ENCODE results near the gene CLEC11A.
"Not testable (repeated sequence)": the region's sequence is repeated elsewhere in the genome, so short reads cannot be mapped to it uniquely, and the experiment has no call there.

CLEC11A gene

DNA sequence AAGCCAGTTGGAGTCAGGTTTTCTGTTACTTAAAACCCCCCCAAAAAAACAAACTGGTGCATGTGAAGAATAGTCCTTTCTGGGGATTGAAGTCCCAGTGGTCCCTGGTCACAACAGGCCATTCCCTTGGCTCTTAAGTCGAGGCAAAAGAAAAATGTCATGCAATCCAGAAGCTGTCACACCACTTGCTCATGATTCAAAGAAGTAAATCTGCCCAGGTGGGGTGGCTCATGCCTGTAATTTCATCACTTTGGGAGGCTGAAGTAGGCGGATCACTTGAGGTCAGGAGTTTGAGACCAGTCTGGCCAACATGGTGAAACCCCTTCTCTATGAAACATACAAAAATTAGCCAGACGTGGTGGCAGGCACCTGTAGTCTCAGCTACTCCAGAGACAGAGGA lies 38.3 kb downstream of the CLEC11A start:
- not testable (repeated sequence) for DNase-seq (ENCODE audit: low read depth)

DNA sequence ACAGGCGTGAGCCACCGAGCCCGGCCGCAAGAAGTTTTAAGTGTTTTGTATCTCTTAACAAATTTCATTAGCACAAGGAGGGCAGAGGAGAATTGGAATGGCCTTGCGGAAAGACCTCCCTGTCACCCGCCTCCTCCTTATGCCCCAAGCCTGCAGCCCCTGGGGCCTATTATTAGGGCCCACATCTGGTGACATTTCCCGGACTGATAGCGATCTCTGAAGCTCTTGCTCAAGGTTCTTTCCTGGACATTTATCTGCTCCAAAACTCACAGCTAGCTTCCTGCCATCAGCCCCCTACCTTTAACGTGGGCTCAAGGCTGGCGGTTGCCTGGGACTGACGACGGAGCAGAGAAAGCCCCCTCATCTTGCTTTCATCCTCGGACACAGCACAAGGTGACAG lies 40.4 kb downstream of the CLEC11A start:
- DNase-seq (ENCODE audit: low read depth), result not testable (repeated sequence)

DNA sequence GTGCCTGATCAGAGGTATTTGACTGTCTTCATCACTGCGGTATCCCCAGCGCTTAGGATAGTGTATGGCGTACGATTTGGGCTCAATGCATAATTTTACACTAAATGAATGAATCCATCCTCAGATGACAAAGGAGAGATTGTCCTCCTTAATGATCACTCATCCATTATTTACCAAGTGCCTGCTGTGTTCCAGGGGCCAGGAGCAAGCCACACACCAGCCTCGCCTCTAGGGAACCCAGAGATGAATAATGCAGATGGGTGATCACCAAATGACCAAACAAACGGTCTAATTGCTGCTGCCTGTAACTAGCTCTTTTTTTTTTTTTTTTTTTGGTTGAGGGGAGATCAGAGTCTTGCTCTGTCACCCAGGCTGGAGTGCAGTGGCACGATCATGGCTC lies 41.2 kb downstream of the CLEC11A start:
- DNase-seq (ENCODE audit: low read depth), result no peak

DNA sequence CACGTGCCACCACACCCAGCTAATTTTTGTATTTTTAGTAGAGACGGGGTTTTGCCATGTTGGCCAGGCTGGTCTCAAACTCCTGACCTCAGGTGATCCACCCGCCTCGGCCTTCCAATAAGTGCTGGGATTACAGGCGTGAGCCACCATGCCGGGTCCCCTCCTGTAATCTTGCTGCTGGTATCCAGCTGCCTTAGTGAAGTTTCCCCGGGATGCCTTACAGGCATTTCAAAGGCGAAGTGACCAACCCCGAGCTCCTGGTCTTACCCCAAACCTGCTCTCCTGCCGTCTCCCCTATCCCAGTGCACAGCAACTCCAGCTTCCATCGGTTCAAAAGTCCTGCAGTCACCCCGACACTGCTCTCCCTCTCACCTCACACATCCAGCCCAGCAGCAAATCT lies 43.6 kb downstream of the CLEC11A start:
- not testable (repeated sequence) for DNase-seq (ENCODE audit: low read depth)

DNA sequence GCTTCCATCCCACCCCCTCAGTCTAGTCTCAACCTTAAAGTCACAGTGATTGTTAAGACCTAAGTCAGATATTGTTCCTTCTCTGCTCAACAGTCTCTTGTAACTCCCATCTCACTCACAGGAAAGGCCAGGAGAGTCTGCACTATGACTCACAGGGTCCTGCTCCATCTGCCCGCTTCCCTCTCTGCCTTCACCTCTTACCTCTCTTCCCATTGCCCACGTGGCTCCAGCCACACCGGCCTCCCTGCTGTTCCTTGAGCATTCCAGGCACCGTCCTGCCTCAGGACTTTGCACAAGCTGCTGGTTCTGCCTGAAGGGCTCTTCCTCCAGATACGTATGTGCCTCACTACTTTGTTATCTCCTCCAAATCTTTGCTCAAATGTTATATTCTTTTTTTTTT lies 44.1 kb downstream of the CLEC11A start:
- not testable (repeated sequence) for DNase-seq (ENCODE audit: low read depth)

DNA sequence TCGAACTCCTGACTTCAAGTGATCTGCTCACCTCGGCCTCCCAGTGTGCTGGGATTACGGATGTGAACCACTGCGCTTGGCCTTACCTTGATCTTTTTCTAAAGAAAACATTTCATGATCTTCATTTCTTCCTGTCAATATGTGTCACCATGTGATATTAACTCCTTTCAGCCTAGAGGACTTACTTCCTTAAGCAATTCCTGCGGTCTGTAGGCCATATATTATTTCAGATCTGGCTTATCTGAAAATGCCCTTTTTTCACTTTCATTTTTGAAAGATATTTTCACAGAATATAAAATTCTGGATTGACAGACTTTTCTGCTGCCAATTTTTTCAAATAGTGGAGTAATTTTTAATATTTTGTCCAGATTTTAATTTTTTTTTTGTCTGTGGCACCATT lies 45.1 kb downstream of the CLEC11A start:
- no peak for DNase-seq (ENCODE audit: low read depth)

DNA sequence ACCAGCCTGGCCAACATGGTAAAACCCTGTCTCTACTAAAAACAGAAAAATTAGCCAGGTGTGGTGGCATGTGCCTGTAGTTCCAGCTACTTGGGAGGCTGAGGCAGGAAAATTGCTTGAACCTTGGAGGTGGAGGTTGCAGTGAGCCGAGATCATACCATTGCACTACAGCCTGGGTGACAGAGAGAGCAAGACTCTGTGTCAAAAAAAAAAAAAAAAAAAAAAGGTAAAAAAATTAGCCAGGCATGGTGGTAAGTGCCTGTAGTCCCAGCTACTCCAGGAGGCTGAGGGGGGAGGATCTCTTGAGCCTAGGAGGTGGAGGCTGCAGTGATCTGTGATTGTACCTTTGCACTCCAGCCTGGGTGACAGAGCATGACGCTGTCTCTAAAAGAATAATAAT lies 47.0 kb downstream of the CLEC11A start, which contains the start of gene GPR32:
GPR32 (plus strand) TSS at position 301 of the 400 bp plus-strand sequence. CDS start 137 bp downstream, outside the sequence.
- DNase-seq (ENCODE audit: low read depth), result not testable (repeated sequence)

DNA sequence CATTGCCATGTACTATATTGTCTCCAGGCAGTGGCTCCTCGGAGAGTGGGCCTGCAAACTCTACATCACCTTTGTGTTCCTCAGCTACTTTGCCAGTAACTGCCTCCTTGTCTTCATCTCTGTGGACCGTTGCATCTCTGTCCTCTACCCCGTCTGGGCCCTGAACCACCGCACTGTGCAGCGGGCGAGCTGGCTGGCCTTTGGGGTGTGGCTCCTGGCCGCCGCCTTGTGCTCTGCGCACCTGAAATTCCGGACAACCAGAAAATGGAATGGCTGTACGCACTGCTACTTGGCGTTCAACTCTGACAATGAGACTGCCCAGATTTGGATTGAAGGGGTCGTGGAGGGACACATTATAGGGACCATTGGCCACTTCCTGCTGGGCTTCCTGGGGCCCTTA lies 47.7 kb downstream of the CLEC11A start:
- DNase-seq (ENCODE audit: low read depth), result no peak

DNA sequence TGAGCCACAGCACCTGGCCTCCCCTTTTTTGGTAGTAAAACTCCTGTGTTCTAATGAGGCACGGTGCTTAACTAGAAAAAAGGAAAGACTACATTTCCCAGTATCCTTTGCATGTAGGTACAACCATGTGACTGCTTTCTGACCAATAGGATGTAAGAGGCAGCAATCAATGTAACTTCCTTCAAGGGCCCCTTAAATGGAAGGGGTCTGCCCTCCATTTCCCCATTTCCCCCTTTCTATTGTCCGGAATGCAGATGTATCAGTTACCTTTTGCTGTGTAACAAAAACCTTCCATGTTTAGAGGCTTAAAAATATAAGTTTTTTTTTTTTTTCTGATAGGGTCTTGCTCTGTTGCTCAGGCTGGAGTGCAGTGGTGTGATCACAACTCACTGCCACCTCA lies 49.3 kb downstream of the CLEC11A start:
- no peak for DNase-seq (ENCODE audit: low read depth)

DNA sequence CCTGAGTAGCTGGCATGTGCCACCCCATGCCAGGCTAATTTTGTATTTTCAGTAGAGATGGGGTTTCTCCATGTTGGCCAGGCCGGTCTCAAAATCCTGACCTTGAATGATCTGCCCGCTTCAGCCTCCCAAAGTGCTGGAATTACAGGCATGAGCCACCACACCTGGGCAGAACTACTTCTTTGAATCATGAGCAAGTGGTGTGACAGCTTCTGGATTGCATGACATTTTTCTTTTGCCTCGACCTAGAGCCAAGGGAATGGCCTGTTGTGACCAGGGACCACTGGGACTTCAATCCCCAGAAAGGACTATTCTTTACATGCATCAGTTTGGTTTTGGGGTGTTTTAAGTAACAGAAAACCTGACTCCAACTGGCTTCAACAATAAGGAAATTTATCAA lies 49.7 kb downstream of the CLEC11A start:
- DNase-seq (ENCODE audit: low read depth), result not testable (repeated sequence)

DNA sequence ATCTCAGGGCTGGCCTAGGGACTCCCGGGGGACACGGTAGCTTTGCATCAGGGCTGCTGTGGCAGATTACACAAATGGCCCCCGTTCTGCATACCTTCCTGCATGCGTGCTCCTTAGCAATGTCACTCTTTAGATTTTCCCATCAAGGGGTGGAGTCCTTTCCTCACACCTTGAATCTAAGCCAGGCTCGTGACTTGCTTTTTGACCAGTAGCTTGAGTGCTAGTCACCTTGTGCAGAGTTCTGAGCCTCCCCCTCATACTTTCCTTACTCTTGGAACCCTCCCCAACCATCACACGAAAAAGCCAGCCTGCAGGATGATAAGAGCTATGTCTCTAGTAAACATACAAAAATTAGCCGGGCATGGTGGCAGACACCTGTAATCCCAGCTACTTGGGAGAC lies 50.3 kb downstream of the CLEC11A start:
- not testable (repeated sequence) for DNase-seq (ENCODE audit: low read depth)
